Vagina (tissue), 2 donors: ENCODE measurements around the gene CD96.

ENCODE experiments used
- POLR2AphosphoS5 ChIP-seq, 2 donors: sonication (generic); formaldehyde crosslinking; IDR thresholded peaks; one replicate each; pipeline ENCODE4 v1.9.0; 2017; ENCODE audit warnings: antibody characterized with exemption in 2 of 2, mild to moderate bottlenecking in 2 of 2, low read depth in 1 of 2; ENCODE audit not compliant: insufficient read depth in 1 of 2
- TF ChIP-seq, protein P1 (sequence below), 3 experiments: fragments of 450-650 bp in 2 of 3; fragments of 200-600 bp in 1 of 3; sonication (generic) in 1 of 3; IDR thresholded peaks; one replicate each; pipeline ENCODE4 v1.5.1; 2017 to 2019; ENCODE audit warnings: antibody characterized with exemption in 3 of 3, mild to moderate bottlenecking in 2 of 3, moderate library complexity in 2 of 3

DNA sequence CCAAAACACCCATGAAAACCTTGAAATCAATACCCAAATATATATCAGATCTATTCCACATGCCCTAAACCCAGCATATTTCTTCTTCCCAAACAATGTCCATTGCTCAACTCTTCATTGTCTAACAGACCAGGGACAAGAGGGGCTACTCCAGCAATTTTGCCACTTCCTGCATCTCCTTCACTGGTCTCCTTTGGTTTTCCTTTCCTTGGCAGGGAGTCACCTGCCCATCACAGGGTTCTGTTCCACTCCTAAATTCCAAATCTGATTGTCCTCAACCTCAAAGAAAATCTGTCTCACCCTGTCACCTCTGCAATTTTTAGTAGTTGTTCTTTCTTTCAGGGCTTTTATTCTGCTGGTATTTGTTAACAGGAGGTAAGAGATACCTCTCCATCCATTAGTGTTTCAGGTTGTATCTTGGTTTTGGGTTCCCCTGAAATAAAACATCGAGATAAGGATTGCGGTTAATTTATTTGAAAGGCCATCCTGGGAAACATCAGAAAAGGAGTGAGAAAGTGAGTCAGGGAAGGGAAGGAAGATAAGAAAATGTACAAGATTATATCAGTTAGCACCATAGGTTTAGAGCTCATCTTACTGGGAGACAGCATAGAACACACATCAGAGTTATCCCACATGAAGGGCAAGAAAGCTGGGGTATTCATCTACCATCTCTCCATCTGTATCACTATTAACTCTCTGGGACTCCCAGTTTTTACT, 39.6 kb downstream of the CD96 start:
- no peak for TF ChIP-seq POLR2AphosphoS5 (IDR thresholded peaks at IDR 0.05; ENCODE audit: insufficient read depth in 1 of 2, low read depth in 1 of 2)
- TF ChIP-seq, protein P1, sequence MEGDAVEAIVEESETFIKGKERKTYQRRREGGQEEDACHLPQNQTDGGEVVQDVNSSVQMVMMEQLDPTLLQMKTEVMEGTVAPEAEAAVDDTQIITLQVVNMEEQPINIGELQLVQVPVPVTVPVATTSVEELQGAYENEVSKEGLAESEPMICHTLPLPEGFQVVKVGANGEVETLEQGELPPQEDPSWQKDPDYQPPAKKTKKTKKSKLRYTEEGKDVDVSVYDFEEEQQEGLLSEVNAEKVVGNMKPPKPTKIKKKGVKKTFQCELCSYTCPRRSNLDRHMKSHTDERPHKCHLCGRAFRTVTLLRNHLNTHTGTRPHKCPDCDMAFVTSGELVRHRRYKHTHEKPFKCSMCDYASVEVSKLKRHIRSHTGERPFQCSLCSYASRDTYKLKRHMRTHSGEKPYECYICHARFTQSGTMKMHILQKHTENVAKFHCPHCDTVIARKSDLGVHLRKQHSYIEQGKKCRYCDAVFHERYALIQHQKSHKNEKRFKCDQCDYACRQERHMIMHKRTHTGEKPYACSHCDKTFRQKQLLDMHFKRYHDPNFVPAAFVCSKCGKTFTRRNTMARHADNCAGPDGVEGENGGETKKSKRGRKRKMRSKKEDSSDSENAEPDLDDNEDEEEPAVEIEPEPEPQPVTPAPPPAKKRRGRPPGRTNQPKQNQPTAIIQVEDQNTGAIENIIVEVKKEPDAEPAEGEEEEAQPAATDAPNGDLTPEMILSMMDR (IDR thresholded peaks at IDR 0.05), result no peak
